Retinal pigment epithelial cell (primary cell): ENCODE results near the gene KAT2A.

ENCODE experiments used
- DNase-seq: peaks from one replicate; pipeline ENCODE4 v3.0.0-alpha.2; 2010; ENCODE audit warnings: low read depth
- H3K4me3 ChIP-seq: 2 replicates; pipeline ENCODE4 v1.5.1; 2011; ENCODE audit warnings: mild to moderate bottlenecking, low read length, control low read depth, moderate library complexity
- TF ChIP-seq, protein P1 (sequence below): conservative IDR thresholded peaks from 2 replicates; pipeline ENCODE4 v1.5.1; 2011; ENCODE audit warnings: low read depth, low read length, control low read depth, inconsistent platforms

Gene KAT2A

DNA sequence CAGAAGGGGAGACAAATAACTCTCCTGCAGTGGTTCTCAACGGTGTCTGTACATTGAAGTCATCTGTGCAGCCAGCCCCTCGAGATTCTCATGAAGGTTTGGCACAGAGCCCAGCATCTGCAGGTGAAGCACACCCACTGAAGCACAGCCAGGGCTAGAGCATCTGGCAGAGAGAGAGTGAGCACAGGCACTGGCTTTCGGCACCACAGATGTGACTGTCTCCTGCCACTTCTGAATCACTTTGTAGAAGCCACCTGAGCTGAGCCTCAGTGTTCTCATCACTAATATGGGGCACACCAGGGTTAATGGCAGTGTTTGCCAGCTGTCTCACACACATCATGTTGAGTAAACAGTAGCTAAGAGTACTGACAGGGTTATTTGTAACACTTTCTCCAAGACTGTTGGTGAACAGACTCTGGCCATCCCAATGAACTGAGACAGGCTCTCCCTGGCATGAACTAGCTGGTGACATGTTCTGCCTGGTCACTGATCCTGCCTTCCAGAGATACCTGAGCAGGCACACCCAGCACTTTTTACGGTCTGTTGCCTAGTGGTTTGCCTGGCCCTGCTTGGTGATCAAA lies 12.4 kb upstream of the KAT2A start:
- H3K4me3 ChIP-seq, result no peak overlapping the region
- DNase-seq, result no peak
- TF ChIP-seq, protein P1, sequence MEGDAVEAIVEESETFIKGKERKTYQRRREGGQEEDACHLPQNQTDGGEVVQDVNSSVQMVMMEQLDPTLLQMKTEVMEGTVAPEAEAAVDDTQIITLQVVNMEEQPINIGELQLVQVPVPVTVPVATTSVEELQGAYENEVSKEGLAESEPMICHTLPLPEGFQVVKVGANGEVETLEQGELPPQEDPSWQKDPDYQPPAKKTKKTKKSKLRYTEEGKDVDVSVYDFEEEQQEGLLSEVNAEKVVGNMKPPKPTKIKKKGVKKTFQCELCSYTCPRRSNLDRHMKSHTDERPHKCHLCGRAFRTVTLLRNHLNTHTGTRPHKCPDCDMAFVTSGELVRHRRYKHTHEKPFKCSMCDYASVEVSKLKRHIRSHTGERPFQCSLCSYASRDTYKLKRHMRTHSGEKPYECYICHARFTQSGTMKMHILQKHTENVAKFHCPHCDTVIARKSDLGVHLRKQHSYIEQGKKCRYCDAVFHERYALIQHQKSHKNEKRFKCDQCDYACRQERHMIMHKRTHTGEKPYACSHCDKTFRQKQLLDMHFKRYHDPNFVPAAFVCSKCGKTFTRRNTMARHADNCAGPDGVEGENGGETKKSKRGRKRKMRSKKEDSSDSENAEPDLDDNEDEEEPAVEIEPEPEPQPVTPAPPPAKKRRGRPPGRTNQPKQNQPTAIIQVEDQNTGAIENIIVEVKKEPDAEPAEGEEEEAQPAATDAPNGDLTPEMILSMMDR, result no peak

DNA sequence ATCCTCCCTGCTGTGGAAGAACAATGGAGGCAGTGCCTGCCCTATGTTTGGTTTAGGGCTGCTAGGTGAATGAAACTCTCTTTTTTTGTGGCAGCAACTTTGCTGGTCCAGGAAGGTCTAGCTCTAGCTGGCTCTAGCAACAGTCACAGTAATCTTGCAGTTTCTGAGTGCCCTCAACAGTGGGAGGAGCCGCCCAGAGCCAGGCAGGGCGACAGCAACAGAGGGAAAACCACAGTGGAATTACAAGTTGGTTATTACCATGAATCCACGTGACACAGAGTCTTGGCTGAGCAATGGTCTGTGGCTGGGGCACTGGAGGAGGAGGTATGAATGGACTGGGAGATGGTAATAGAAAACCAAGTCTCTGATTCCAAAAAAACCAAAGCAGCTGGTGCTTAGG lies 11.8 kb upstream of the KAT2A start:
- H3K4me3 ChIP-seq, result no peak overlapping the region
- peak; percentile 74 for DNase-seq

DNA sequence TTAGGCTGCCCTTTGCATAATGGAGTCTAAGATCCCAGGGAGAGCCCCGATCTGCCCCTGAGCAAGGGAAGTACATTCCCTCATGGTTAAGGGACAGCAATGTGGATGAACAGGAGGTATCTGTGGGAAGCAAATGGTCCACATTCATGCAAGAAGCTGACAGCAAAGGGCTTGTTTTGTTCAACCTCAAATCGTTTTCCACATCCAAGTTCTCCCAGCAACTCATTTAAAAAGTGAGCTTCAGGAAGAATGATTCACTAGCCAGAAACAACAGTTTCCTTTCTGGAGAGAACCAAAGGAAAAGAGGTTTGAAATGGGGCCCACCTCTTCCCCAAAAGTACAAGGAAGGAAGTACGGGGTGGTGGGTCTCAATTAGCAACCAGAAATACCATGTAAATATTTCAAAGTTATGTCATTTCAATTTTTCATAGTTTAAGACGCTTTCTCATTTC lies 10.8 kb upstream of the KAT2A start:
- TF ChIP-seq, protein P1, result no peak
- DNase-seq, result no peak
- no peak overlapping the region for H3K4me3 ChIP-seq

More for the DNA sequence above, 11.8 kb upstream of the KAT2A start:
- TF ChIP-seq, protein P1, result no peak

DNA sequence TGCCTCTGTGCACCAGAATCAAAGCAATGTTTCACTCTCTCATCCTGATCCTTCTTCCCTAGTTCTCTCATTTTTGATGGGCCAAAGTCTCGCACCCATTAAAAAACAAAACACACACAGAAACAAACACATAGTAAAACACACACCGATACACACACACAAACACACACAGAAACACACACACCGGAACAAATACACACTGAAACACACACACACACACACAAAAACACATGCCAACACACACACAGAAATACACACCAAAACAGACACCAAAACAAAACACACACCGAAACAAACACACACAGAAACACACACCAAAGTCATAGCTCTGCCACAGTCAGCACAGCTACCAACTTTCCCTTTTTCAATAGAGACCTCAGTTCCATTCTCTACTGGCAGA lies 10.1 kb upstream of the KAT2A start:
- no peak overlapping the region for H3K4me3 ChIP-seq
- no peak for DNase-seq
- TF ChIP-seq, protein P1, result no peak

DNA sequence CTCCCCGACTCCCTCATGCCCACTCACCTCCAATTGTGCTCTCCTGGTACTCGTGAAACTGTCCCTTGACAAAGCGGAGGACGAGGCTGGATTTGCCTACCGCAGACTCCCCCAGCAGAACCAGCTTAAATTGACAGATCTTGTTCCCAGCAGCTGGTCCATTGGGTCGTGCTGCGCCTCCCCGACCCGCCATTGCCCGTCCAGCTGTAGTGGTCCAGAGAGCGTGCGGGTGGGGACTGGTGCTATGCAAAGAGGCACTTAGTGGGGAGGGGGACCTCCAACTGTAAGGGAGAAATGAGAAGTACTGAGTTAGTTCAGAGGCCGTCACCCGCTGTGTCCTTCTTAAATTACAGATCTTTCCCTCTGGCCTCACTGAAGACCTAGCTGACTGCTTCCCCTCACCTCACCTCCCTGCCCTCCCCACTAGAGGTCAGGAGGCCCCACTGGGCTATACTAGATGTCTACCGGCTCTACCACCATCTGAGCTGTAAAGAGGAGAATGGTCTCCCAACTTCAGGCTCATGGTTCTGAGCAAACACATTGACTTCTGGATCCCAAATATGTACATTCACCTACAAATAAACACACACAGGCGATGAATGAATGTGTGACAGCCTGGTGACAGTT lies 9.3 kb upstream of the KAT2A start:
- DNase-seq, result no peak
- TF ChIP-seq, protein P1, result no peak
- no peak overlapping the region for H3K4me3 ChIP-seq

DNA sequence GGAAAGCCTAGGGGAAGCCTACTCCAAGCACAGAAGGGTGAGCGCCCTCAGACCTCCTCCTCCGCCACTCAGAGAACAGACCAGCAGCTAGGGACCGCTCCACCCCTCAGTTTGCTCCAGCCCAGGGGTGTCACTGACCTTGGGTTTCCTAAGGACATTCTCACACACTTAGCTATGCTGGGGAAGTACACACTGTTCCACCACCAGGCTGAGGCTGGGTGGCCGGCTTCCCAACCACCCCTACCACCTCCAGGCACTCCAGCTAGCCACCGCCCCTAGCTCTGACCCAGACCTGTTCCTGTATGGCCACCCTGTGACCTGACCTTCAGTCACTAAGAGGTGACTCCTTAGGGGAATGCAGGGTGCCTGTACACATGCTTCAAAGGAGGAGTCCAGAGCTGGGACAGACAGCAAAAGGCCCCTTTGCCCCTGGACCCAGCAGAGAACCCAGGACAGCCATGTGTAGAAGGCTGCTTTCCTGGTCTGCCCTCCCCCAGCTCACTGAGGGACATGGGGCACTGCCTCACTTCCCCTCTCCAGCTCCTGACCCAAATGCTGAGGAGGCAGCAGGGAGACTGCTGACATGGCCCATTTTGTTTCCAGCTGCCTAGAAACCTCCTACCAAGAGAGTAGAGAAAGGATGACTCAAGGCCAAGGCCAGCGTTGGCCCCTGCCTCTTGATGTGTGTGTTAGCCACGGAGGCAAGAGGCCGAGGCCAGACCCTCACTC lies 8.1 kb upstream of the KAT2A start:
- TF ChIP-seq, protein P1, result no peak
- no peak for DNase-seq
- no peak overlapping the region for H3K4me3 ChIP-seq
